Measurements from ENCODE around the gene RAB7B. TPM values are rescaled to one million over a fixed set of nuclear protein-coding genes. Genes with fewer than 3 reads are reported as not detected.

RAB7B gene
- total RNA-seq, 1 donor from 2014 or later: 0.78 TPM

DNA sequence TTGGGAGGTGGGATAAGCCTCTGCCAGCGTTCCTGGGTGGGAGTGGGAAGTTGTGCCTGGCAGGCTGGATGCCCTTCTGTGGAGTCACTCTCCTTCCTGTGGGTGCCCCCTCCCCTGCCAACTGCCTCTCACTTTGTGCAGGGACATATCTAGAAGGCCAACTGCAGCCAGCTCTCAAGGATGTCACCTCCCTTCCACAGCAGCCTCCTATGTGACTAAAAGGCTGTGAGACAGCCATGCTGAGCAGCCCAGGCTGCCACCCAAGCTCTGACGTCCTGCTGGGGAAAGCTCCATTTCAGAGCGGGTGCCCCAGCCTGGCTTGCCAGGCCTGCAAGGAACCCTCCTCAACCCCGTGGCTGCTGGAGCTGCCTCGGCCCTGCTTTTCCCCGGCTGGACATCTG, 40.4 kb downstream of the RAB7B start:
- H3K9me3 Mint-ChIP-seq (ENCODE audit: unreplicated experiment): no peaks in the 10 kb centered on the region
- H3K36me3 Mint-ChIP-seq (ENCODE audit: unreplicated experiment): no peaks in the 10 kb centered on the region
- peaks cover 22% of the 10 kb centered on the region for H3K27me3 Mint-ChIP-seq (ENCODE audit: unreplicated experiment)
- H3K4me1 Mint-ChIP-seq (ENCODE audit: unreplicated experiment): no peaks in the 10 kb centered on the region
- no peak for TF ChIP-seq CTCF (IDR thresholded peaks at IDR 0.05)
- no peak overlapping the region for H3K4me3 Mint-ChIP-seq (ENCODE audit: unreplicated experiment)
- DNase-seq (ENCODE audit: extremely low spot score, unreplicated experiment): no peak
- H3K27ac Mint-ChIP-seq (ENCODE audit: unreplicated experiment): no peak overlapping the region

DNA sequence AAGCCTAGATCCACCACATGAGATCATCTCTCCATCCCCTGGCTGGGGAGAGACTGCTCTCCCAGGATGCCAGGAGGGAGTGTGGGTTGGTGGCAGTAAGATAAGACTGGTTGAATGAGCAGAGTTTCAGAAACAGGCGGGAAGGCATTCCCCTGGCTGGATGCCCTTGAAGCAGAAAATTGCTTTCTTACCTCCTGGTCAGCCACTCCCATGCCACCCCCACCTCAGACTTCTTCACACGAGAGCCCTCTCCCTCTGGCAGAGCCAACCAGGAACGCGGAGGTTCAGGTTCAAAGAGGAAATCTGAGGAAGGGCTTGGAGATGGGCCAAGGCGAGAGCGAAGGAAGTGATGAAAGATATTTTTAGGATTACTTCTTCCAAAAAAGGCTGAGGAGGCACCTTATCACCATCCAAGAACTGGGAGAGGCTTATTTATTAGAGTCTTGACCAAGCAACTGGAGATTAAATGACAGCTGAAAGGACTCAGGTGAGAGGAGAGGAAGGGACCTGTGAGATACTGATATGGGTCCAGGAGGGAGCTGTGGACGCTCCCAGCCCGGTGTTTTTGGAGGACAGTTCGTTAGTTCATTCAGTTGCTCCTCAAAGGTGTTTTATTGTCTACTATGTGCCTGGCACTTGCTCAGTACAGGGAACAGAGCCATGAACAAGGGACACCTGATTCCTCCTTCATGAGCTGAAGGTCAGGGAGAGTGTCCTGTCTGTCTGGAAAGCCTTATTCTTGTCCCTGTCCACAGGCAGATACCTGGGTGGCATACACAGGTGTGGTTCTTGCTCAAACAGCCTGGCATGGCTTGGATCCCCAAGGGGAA, 41.0 kb downstream of the RAB7B start:
- Mint-ChIP-seq H3K4me3 (ENCODE audit: unreplicated experiment) (no peak overlapping the region), H3K4me1 (ENCODE audit: unreplicated experiment) (no peaks in the 10 kb centered on the region), H3K9me3 (ENCODE audit: unreplicated experiment) (no peaks in the 10 kb centered on the region), H3K27me3 (ENCODE audit: unreplicated experiment) (peaks cover 25% of the 10 kb centered on the region), H3K36me3 (ENCODE audit: unreplicated experiment) (no peaks in the 10 kb centered on the region), H3K27ac (ENCODE audit: unreplicated experiment) (no peak overlapping the region)
- TF ChIP-seq CTCF (IDR thresholded peaks at IDR 0.05): no peak
- DNase-seq (ENCODE audit: extremely low spot score, unreplicated experiment): no peak

- H3K27me3 Mint-ChIP-seq (ENCODE audit: unreplicated experiment): peaks cover 33% of the 10 kb centered on the region
- DNase-seq (ENCODE audit: extremely low spot score, unreplicated experiment): no peak
- TF ChIP-seq CTCF (IDR thresholded peaks at IDR 0.05): no peak
- no peak overlapping the region for H3K4me3 Mint-ChIP-seq (ENCODE audit: unreplicated experiment)
- no peaks in the 10 kb centered on the region for H3K36me3 Mint-ChIP-seq (ENCODE audit: unreplicated experiment)
- no peaks in the 10 kb centered on the region for H3K4me1 Mint-ChIP-seq (ENCODE audit: unreplicated experiment)
- no peak overlapping the region for H3K27ac Mint-ChIP-seq (ENCODE audit: unreplicated experiment)
- H3K9me3 Mint-ChIP-seq (ENCODE audit: unreplicated experiment): no peaks in the 10 kb centered on the region
Observed at GRCh38 chr1:205961405-205961804, 41.8 kb downstream of the RAB7B start.

GRCh38 chr1:205959789-205960188, 43.4 kb downstream of the RAB7B start:
- Mint-ChIP-seq H3K27ac (ENCODE audit: unreplicated experiment) (no peak overlapping the region), H3K4me1 (ENCODE audit: unreplicated experiment) (no peaks in the 10 kb centered on the region), H3K27me3 (ENCODE audit: unreplicated experiment) (peaks cover 47% of the 10 kb centered on the region), H3K9me3 (ENCODE audit: unreplicated experiment) (no peaks in the 10 kb centered on the region), H3K4me3 (ENCODE audit: unreplicated experiment) (no peak overlapping the region), H3K36me3 (ENCODE audit: unreplicated experiment) (no peaks in the 10 kb centered on the region)
- no peak for DNase-seq (ENCODE audit: extremely low spot score, unreplicated experiment)
- no peak for TF ChIP-seq CTCF (IDR thresholded peaks at IDR 0.05)

- Mint-ChIP-seq H3K27me3 (ENCODE audit: unreplicated experiment) (peaks cover 53% of the 10 kb centered on the region), H3K27ac (ENCODE audit: unreplicated experiment) (no peak overlapping the region), H3K4me3 (ENCODE audit: unreplicated experiment) (no peak overlapping the region), H3K9me3 (ENCODE audit: unreplicated experiment) (no peaks in the 10 kb centered on the region), H3K36me3 (ENCODE audit: unreplicated experiment) (no peaks in the 10 kb centered on the region), H3K4me1 (ENCODE audit: unreplicated experiment) (no peaks in the 10 kb centered on the region)
- DNase-seq (ENCODE audit: extremely low spot score, unreplicated experiment): no peak
- no peak for TF ChIP-seq CTCF (IDR thresholded peaks at IDR 0.05)
Observed at GRCh38 chr1:205955499-205955898, 47.7 kb downstream of the RAB7B start.
